Measurements from ENCODE around the gene ITPKA.

GRCh38 chr15:41498657-41499056, 5.0 kb downstream of the ITPKA start:
- TF ChIP-seq EZH2 (IDR thresholded peaks at IDR 0.05; ENCODE audit: insufficient read depth, poor library complexity, severe bottlenecking) (no peak), EZH2phosphoT487 (IDR thresholded peaks at IDR 0.05; ENCODE audit: insufficient read depth, low read depth) (no peak)
